B cell (primary cell): Measurements from ENCODE around the gene MBD3. TPM values are rescaled to one million over a fixed set of nuclear protein-coding genes. Genes with fewer than 3 reads are reported as not detected.
"Not testable (repeated sequence)": the region's sequence is repeated elsewhere in the genome, so short reads cannot be mapped to it uniquely, and the experiment has no call there.

ENCODE experiments used
- ATAC-seq: fragments of 200-7000 bp; cut with Tn5 transposase; one replicate; pipeline ENCODE4 v1.10.0; 2021; ENCODE audit warnings: low read depth, mild to moderate bottlenecking, moderate number of reproducible peaks, moderate library complexity
- CTCF ChIA-PET: fragments of 350-600 bp; sonication (Branson Sonifier 250); formaldehyde crosslinking; loops from one replicate; lab custom pipeline; 2021; ENCODE audit warnings: antibody characterized with exemption, inconsistent platforms; lab: Charles Lee
- POLR2A ChIA-PET: fragments of 350-600 bp; sonication (Branson Sonifier 250); formaldehyde crosslinking; loops from one replicate; lab custom pipeline; 2021; ENCODE audit warnings: antibody characterized with exemption; lab: Charles Lee
- DNase-seq: peaks from one replicate; pipeline ENCODE4 v3.0.0; 2013
- H2AFZ ChIP-seq: 2 replicates; pipeline ENCODE4 v1.6.1; 2012; ENCODE audit warnings: mild to moderate bottlenecking, low read depth, low read length; ENCODE audit not compliant: insufficient read depth, poor library complexity, severe bottlenecking
- H3K27ac ChIP-seq, 2 donors: 1 replicate in 1 of 2; 2 replicates in 1 of 2; pipeline ENCODE4 v1.5.1; 2012 to 2013; ENCODE audit warnings: low read length in 2 of 2, mild to moderate bottlenecking in 2 of 2, moderate library complexity in 1 of 2
- H3K27me3 ChIP-seq, 4 experiments: fragments of 200-600 bp in 1 of 4; sonication (generic) in 1 of 4; replicated peaks in 1 of 4; 1 replicate in 2 of 4; 2 replicates in 2 of 4; pipeline versions ENCODE4 v1.6.1 to v1.7.0; 2013 to 2016; ENCODE audit warnings: low read length in 3 of 4, mild to moderate bottlenecking in 2 of 4, mixed read lengths in 1 of 4, moderate library complexity in 1 of 4; ENCODE audit not compliant: insufficient read depth in 4 of 4, control insufficient read depth in 3 of 4; ENCODE audit errors: control extremely low read depth in 1 of 4
- H3K36me3 ChIP-seq, 2 experiments: replicated peaks in 1 of 2; 1 replicate in 1 of 2; 2 replicates in 1 of 2; pipeline versions ENCODE4 v1.6.1 to v1.7.1; 2013; ENCODE audit warnings: low read length in 1 of 2; ENCODE audit not compliant: insufficient read depth in 2 of 2, control insufficient read depth in 1 of 2; ENCODE audit errors: control extremely low read depth in 1 of 2, extremely low read depth in 1 of 2
- H3K4me1 ChIP-seq, 2 donors: fragments of 200-600 bp in 1 of 2; sonication (generic) in 1 of 2; 1 replicate in 1 of 2; 2 replicates in 1 of 2; pipeline versions ENCODE4 v1.5.1 to v1.6.1; 2013 to 2017; ENCODE audit warnings: low read length in 2 of 2; ENCODE audit not compliant: control insufficient read depth in 2 of 2, insufficient read depth in 2 of 2
- H3K4me2 ChIP-seq: replicated peaks from 2 replicates; pipeline ENCODE3; 2012; ENCODE audit warnings: mild to moderate bottlenecking, low read depth, low read length; ENCODE audit not compliant: poor library complexity, severe bottlenecking
- H3K4me3 ChIP-seq, 5 experiments: fragments of 200-600 bp in 1 of 5; sonication (generic) in 1 of 5; 1 replicate in 3 of 5; 2 replicates in 2 of 5; pipeline versions ENCODE4 v1.5.1 to v1.7.0; 2011 to 2016; ENCODE audit warnings: low read length in 4 of 5, mild to moderate bottlenecking in 4 of 5, low read depth in 2 of 5, control low read depth in 1 of 5, moderate library complexity in 1 of 5; ENCODE audit not compliant: insufficient read depth in 1 of 5; ENCODE audit errors: control extremely low read depth in 1 of 5, extremely low read depth in 1 of 5
- H3K79me2 ChIP-seq: fragments of 200-600 bp; sonication (generic); one replicate; pipeline ENCODE4 v1.6.0; 2016; ENCODE audit warnings: low read length; ENCODE audit not compliant: control insufficient read depth, insufficient read depth
- H3K9ac ChIP-seq: fragments of 200-600 bp; sonication (generic); 2 replicates; pipeline ENCODE4 v1.6.1; 2017; ENCODE audit warnings: mild to moderate bottlenecking, low read length, moderate library complexity
- H3K9me3 ChIP-seq, 3 donors: one replicate each; pipeline versions ENCODE4 v1.6.1 to v1.7.1; 2013; ENCODE audit warnings: low read length in 2 of 3; ENCODE audit not compliant: control insufficient read depth in 2 of 3, insufficient read depth in 1 of 3; ENCODE audit errors: control extremely low read depth in 1 of 3
- H4K20me1 ChIP-seq: 2 replicates; pipeline ENCODE4 v1.6.0; 2012; ENCODE audit warnings: mild to moderate bottlenecking, low read length; ENCODE audit not compliant: insufficient read depth, control insufficient read depth, poor library complexity, severe bottlenecking
- H3K27ac Mint-ChIP-seq: one replicate; pipeline ENCODE4 v1.8.0; 2021; ENCODE audit warnings: mixed read lengths
- H3K27me3 Mint-ChIP-seq: one replicate; pipeline ENCODE4 v1.8.0; 2021; ENCODE audit warnings: mixed read lengths
- H3K4me1 Mint-ChIP-seq: one replicate; pipeline ENCODE4 v1.8.0; 2021; ENCODE audit warnings: mixed read lengths
- H3K4me3 Mint-ChIP-seq: one replicate; pipeline ENCODE4 v1.8.0; 2021; ENCODE audit warnings: mixed read lengths
- H3K9me3 Mint-ChIP-seq: one replicate; pipeline ENCODE4 v1.8.0; 2022; ENCODE audit warnings: mixed read lengths; ENCODE audit not compliant: insufficient read depth
- EZH2 ChIP-seq: IDR thresholded peaks from 2 replicates; pipeline ENCODE4 v1.6.1; 2012; ENCODE audit warnings: borderline replicate concordance, low read depth, mild to moderate bottlenecking, moderate library complexity, low read length; ENCODE audit not compliant: insufficient read depth, poor library complexity, severe bottlenecking
- WGBS: methylation state at CpG from one replicate; pipeline ENCODE4 v1.1.5; 2013; ENCODE audit warnings: missing lambda C conversion rate; ENCODE audit not compliant: insufficient coverage; 5-methylcytosine and 5-hydroxymethylcytosine counted together
- intact Hi-C: fragments of 100-400 bp; cut with micrococcal nuclease; formaldehyde crosslinking; loops from one replicate; pipeline ENCODE4 v1.10.0; 2022
- polyA plus RNA-seq: library from polyadenylated mRNA; depleted of rRNA; stranded (reverse); fragments of >200 nt; gene quantifications from 2 replicates; pipeline ENCODE4 v1.2.3, GENCODE V29; 2012
- total RNA-seq, 2 donors: library from RNA; stranded (reverse); fragments of 120-200 nt in 1 of 2; gene quantifications; 1 replicate in 1 of 2; 2 replicates in 1 of 2; pipeline versions ENCODE4 v1.2.3 to v1.2.4, GENCODE V29; 2013 to 2022
- TF ChIP-seq, protein P1 (sequence below): fragments of 200-600 bp; IDR thresholded peaks from one replicate; pipeline ENCODE4 v1.8.0; 2022; ENCODE audit warnings: antibody characterized with exemption, mild to moderate bottlenecking

MBD3 gene
- total and polyA plus RNA-seq, 2 donors (not counting 1 experiment from before 2014, with no cell fraction given): 48.1 to 84.6 TPM

- ChIA-PET POLR2A (interaction anchor here (0.5 to 0.7 kb wide), 2 partner anchors 185 to 263 kb away, joined by 3 to 12 read pairs; no protein-coding TSS in a partner anchor), CTCF (no interaction called here)
- Mint-ChIP-seq H3K27me3 (peaks cover 17% of the 10 kb centered on the region), H3K27ac (no peak overlapping the region), H3K4me3 (no peak overlapping the region), H3K4me1 (no peaks in the 10 kb centered on the region), H3K9me3 (no peaks in the 10 kb centered on the region)
- no peak overlapping the region for H2AFZ ChIP-seq
- TF ChIP-seq, protein P1, sequence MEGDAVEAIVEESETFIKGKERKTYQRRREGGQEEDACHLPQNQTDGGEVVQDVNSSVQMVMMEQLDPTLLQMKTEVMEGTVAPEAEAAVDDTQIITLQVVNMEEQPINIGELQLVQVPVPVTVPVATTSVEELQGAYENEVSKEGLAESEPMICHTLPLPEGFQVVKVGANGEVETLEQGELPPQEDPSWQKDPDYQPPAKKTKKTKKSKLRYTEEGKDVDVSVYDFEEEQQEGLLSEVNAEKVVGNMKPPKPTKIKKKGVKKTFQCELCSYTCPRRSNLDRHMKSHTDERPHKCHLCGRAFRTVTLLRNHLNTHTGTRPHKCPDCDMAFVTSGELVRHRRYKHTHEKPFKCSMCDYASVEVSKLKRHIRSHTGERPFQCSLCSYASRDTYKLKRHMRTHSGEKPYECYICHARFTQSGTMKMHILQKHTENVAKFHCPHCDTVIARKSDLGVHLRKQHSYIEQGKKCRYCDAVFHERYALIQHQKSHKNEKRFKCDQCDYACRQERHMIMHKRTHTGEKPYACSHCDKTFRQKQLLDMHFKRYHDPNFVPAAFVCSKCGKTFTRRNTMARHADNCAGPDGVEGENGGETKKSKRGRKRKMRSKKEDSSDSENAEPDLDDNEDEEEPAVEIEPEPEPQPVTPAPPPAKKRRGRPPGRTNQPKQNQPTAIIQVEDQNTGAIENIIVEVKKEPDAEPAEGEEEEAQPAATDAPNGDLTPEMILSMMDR: no peak
- no peak for TF ChIP-seq EZH2
- no peak overlapping the region for H3K27ac ChIP-seq
- no peaks in the 10 kb centered on the region for H3K36me3 ChIP-seq
- no peaks in the 10 kb centered on the region for H3K4me1 ChIP-seq
- 65% methylated on average over 11 of the region's 15 CpGs for WGBS
- intact Hi-C loops: no loop called here
- peaks cover 0 to 17% (median 0%) of the 10 kb centered on the region in 3 donors for H3K9me3 ChIP-seq
- H3K27me3 ChIP-seq: peaks cover 0 to 25% (median 3%) of the 10 kb centered on the region in 4 experiments
- H3K4me3 ChIP-seq: no peak overlapping the region
- H3K79me2 ChIP-seq: no peaks in the 10 kb centered on the region
- H3K9ac ChIP-seq: no peak overlapping the region
- no peak for DNase-seq
- H4K20me1 ChIP-seq: no peaks in the 10 kb centered on the region
- no peak overlapping the region for H3K4me2 ChIP-seq
- ATAC-seq: no peak
Observed at GRCh38 chr19:1538978-1539377, 53.7 kb downstream of the MBD3 start.

GRCh38 chr19:1535699-1536098, 57.0 kb downstream of the MBD3 start:
- H3K4me1 ChIP-seq, H3K4me3 Mint-ChIP-seq, POLR2A ChIA-PET, H3K4me1 Mint-ChIP-seq, intact Hi-C loops, H3K4me3 ChIP-seq, H3K4me2 ChIP-seq, H3K9me3 Mint-ChIP-seq, H3K36me3 ChIP-seq, ATAC-seq, H2AFZ ChIP-seq, H3K79me2 ChIP-seq, H4K20me1 ChIP-seq, H3K27ac Mint-ChIP-seq, DNase-seq, CTCF ChIA-PET, H3K9ac ChIP-seq, H3K27ac ChIP-seq: not testable (repeated sequence)
- peaks cover 0 to 22% (median 0%) of the 10 kb centered on the region in 4 experiments for H3K27me3 ChIP-seq
- WGBS: 100% methylated on average over 4 of the region's 7 CpGs
- peaks cover 0 to 12% (median 0%) of the 10 kb centered on the region in 3 donors for H3K9me3 ChIP-seq
- peaks cover 18% of the 10 kb centered on the region for H3K27me3 Mint-ChIP-seq
